GM19239 (cell line): ENCODE measurements around the gene MALT1.
"Not testable (repeated sequence)": the region's sequence is repeated elsewhere in the genome, so short reads cannot be mapped to it uniquely, and the experiment has no call there.

Experiments
- DNase-seq: peaks from one replicate; pipeline ENCODE4 v3.0.0; 2011; ENCODE audit warnings: low spot score; ENCODE audit not compliant: insufficient read length
- FAIRE-seq: peaks from 2 replicates; lab custom pipeline; 2011; peaks lifted over from hg19 to GRCh38; lab: Jason Lieb, UNC

MALT1 gene, protein sequence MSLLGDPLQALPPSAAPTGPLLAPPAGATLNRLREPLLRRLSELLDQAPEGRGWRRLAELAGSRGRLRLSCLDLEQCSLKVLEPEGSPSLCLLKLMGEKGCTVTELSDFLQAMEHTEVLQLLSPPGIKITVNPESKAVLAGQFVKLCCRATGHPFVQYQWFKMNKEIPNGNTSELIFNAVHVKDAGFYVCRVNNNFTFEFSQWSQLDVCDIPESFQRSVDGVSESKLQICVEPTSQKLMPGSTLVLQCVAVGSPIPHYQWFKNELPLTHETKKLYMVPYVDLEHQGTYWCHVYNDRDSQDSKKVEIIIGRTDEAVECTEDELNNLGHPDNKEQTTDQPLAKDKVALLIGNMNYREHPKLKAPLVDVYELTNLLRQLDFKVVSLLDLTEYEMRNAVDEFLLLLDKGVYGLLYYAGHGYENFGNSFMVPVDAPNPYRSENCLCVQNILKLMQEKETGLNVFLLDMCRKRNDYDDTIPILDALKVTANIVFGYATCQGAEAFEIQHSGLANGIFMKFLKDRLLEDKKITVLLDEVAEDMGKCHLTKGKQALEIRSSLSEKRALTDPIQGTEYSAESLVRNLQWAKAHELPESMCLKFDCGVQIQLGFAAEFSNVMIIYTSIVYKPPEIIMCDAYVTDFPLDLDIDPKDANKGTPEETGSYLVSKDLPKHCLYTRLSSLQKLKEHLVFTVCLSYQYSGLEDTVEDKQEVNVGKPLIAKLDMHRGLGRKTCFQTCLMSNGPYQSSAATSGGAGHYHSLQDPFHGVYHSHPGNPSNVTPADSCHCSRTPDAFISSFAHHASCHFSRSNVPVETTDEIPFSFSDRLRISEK

DNA sequence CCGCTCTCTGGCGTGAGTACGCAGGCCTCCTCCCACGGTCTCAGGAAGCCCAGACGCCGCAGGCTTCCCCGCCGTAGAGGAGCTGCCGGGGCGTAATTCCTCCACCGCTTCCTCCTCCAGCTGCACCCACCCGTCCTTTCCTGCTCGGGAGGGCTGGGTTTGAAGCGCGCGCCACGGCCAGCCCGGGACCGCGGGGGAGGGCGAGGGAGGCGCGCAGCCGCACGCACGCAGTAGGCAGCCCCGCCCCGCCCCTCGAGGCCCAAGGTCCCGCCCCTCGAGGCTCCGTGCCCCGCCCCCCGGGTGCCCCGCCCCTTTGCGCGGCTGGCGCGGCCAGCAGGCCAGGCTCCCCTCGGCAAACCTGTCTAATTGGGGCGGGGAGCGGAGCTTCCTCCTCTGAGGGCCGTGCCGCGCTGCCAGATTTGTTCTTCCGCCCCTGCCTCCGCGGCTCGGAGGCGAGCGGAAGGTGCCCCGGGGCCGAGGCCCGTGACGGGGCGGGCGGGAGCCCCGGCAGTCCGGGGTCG lies at the start of gene MALT1:
TSS of gene MALT1 (plus strand) at position 355 of the 521 bp plus-strand sequence. CDS start 179 bp downstream, outside the sequence.
- DNase-seq = peak; percentile 86
- peak; percentile 68 for FAIRE-seq

DNA sequence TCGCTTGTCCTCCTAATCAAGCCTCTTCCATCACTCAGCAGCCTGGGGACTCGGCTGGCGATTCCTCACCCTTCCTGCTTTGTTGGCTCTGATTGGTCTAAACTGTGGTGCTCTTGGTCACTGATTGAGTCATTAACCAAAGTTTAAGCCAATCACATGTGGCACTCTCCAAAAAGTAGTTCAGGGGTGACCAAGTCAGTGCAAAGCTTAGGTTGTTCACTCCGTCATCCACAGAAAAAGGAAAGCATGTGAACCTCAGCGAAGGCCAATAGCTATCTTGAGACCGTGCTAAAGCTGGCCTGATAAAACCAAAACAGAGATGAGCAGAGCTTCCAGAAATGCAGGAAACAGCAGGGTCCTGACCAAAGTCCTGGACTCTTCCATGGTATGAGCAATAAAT lies 47.3 kb upstream of the MALT1 start:
- FAIRE-seq (no peak), DNase-seq (no peak)

DNA sequence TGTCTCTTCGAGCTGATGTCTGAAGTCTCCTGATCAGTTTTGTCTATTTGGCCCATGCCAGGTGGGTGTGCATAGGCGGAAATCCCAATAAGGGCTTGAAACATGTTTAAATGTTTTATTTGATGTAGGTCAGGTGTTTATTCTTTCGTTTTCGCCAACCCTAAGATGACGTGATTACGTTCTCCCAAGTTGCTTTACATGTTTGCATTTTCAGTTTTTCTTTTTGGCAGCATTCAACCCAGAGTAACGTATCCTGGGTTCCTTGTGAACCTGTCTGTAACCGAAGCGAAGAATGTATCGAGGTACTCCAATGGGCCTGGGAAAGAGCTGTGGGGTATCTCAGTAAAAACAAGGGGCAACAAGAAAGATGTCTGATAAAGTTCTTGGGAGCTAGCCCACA lies 45.4 kb upstream of the MALT1 start:
- DNase-seq (no peak), FAIRE-seq (no peak)

DNA sequence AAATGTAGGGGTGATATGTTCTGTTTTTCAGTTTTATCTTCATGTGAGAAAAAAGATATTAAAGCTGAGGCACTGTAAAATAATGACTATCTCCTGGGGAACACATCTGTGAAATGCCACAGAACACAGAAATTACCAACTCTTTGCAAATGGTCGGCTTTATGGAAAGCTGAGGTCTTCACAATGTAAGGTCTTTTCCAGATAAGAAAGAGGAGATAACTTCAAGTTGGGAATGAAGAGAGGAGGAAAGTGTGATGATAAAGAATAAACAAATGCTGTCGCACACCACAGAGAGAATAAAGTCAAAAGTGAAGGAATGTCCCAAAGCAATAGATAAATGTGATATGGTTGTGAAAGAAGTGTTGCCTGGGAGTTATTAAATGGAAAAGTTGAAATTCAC lies 41.2 kb upstream of the MALT1 start:
- FAIRE-seq = no peak
- DNase-seq = no peak

DNA sequence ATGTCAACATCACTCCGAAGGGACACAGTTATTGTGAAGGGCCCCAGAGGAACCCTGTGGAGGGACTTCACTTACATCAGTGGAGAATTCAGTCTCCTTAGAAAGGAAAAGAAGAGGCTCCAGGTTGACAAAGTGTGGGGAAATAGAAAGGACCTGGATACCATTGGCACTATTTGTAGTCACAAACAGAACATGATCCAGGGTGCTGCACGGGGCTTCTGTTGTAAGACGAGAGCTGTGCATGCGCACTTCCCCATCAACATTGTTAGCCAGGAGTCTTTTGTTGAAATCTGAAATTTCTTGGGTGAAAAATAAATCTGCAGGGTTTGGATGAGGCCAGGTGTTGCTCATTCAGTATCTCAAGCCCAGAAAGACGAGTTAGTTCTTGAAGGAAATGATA lies 40.0 kb upstream of the MALT1 start:
- FAIRE-seq (no peak), DNase-seq (no peak)

DNA sequence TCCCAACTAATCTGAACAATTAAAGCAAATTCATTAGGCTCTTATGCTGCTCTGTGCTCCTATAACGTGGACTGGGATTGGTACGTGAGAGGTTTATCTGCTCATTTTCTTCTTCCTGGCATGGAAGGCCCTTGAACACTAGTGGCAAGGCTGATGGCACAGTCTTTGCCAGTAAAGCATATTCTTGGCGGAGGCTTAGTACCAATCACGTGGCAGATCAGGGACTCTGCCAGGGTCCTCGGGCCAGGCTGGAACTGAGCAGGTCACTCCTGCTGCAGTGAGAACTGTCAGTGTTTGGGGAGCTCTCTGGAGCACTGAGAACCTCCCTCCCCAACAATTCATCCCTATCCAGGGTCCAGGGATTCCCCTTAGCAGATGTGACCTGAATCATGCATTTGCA lies 38.7 kb upstream of the MALT1 start:
- DNase-seq = no peak
- FAIRE-seq = no peak

DNA sequence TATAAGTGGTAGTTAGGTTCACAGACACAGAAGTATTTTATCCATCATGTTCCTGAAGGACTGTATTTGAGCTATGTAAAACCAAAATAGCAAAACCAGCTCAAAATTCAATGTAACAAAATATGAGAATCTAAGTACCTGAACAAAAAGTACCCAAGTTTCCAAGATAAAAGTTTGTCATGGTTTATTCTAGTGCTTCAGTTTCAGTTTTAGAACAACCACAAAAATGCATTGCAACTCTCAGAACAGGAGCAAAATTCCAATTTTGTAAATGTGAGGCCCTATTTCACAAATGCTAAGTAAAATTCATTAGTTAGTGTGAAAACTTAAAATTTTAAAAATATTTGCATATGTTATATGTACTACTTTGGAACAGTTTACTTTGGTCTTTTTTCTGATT lies 37.4 kb upstream of the MALT1 start:
- DNase-seq = no peak
- FAIRE-seq = no peak

DNA sequence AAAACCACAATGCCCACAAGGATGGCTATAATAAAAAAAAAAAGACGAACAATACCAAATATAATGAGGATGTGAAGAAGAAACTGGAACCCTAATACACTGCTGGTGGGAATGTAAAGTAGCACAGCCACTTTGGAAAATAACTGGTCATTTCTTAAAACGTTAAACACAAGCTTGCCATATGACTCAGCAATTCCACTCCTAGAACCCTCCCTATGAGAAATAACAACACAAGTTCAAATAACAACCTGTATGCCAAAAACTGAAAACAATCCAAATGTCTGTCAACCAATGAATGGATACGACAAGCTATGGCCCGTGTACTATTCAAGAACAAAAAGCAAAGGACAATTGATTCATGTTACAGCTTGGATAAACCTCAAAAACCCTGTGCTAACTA lies 35.4 kb upstream of the MALT1 start:
- DNase-seq (no peak), FAIRE-seq (peak; percentile 87)

DNA sequence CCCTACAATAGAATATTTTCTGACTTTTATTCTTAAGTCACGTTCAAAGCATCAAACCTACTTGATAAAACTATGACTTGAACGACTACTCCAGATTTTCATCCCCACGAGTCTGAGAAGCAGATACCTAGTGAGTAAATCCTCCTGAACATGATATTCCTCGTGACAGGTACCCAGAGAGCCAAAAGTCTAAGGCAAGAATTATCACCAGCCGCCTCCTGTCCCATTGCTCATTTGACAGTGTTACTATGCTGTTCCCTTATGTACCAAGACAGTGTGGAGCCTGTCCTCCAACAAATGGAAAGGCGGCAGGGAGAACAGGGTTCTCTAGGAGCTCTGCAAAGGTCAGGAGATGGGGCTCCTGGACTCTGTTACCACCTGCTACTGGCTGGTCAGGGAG lies 34.1 kb upstream of the MALT1 start:
- FAIRE-seq (no peak), DNase-seq (no peak)

DNA sequence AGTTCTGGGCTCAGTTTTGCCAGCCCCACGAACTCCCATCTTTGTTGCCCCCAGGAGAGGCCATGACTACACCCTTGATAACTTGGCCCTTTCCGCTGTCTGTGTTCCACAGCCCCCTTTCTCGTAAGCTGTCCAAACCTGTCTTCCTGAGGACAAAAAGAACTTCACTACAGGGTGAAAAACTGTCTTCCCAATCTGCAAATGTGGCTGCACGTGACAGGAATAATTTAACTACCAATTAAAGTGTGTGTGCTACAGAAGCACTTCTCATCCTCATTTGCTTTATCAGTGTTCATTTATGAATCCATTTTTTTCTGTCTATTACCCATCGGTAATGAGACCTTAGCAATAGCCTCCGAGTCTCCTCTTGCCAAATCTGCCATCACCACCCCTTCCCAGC lies 33.3 kb upstream of the MALT1 start:
- FAIRE-seq (no peak), DNase-seq (no peak)

DNA sequence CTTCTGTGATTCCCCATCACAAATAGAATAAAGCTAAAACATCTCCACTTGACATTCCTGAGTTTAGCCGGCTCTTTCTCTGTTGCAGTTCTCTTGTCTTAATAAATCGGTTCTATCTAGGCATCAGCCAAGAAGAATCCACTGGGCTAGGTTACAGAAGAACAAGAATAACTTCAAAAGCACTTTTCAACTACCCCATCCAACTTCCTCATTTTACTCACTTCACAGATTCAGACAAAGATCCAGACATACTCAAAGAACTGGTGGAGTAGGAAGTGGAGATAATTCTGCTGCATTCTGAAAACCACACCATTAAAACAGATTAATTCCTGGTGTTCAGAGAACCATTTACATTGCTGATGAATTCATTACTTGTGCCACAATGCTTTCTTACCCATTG lies 32.8 kb upstream of the MALT1 start:
- FAIRE-seq = peak; percentile 75
- no peak for DNase-seq

DNA sequence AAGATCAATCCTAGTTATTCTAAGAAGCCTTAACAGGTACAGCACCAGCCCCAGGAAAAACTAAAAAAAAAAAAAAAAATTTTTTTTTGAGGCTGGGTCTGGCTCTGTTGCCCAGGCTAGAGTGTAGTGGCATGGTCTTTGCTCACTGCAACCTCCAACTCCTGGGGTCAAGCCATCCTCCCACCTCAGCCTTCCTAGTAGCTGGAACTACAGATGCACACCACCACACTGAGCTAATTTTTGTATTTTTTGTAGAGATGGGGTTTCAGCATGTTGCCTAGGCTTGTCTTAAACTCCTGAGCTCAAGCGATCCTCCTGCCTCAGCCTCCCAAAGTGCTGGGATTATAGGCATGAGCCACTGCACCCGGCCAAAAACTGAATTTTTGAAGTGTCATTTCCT lies 32.0 kb upstream of the MALT1 start:
- no peak for DNase-seq
- FAIRE-seq = no peak

DNA sequence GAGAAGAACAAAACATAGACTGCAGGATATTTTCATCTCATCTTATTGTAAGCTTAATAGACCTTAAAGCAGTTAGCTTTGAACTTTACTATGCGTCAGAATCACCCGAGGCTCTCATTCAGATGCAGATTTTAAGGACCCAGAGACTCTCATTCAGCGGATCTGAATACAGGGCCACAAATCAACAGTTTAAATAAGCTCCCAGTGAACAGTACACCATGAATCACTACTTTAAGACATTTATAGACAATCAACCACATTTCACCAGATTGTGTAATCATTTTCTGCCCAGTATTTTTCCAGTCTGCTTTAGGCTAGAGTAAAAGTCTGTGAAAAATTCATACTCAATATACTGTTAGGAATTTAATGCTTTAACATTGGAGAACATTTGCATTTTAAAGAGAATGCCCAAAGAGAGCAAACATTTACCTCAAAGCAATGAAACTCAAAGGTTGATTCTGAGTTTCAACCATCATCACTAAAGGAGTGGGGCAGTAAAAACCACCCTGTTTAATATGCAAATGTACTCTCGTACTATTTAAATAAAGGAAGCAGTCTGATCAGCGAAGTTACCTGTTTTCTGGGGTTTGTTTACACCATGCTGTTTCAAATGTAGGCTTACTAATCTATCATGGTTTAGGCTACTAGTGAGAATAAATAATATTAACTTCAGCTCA lies 31.4 kb upstream of the MALT1 start:
- no peak for DNase-seq
- peak; percentile 84 for FAIRE-seq

DNA sequence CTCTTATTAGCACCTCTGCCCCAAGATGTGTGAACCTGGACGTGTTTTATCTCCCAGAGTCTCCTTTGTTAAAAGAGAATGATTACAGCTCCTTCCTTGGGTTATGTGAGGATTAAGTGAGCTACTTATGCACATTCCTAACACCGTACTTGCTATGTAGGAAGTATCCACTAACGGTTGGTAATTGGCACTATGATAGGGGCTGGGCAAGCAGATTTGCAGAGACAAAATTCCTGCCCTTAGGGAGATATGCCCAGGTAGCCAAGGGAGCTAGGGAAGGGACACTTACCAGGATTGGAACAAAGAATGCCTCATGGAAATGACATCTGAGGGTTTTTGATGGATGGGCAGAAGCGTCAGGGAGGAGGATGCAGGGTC lies 30.8 kb upstream of the MALT1 start:
- no peak for DNase-seq
- no peak for FAIRE-seq

DNA sequence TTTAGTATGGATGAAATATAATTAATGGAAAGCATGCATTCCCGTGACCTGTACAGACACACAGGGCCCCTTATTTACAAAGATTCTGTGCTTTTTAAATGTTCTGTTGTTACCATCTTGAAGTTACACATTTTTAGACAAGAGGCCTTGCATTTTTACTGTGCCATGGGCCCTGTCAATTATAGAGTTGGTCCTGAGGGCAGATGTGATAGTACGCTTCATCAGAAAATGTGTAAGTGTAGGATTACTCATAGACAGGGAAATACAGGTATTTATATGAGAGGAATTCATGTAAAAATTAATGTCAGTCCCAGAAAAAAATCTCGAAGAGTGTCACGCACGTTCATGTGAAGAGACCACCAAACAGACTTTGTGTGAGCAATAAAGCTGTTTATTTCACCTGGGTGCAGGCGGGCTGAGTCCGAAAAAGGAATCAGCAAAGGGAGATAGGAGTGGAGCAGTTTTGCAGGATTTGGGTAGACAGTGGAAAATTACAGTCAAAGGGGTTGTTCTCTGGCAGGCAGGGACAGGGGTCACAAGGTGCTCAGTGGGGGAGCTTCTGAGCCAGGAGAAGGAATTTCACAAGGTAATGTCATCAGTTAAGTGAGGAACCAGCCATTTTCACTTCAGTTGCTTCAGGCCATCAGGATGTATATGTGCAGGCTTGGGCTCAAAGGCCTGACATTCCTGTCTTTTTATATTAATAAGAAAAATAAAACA lies 30.2 kb upstream of the MALT1 start:
- FAIRE-seq (no peak), DNase-seq (no peak)

DNA sequence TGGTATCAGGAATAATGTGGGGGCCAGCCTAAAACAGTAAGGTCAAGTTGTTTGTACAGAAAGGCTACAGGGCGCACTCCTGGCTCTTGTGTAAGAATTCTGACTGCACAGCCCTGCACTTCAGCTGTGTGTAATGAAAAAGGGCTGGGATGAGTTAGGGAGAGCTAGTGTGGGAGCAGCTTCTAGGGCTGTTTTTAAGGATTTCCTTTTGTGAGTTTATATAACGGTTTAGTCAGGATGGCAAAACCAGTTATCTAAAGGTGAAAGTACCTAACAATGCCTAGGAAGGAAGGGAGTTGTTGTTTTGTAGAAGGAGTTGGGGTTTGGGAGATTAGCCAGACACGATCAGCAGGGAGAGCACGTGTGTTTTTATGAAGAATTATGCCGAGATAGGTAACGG lies 27.7 kb upstream of the MALT1 start:
- DNase-seq, FAIRE-seq: not testable (repeated sequence)

DNA sequence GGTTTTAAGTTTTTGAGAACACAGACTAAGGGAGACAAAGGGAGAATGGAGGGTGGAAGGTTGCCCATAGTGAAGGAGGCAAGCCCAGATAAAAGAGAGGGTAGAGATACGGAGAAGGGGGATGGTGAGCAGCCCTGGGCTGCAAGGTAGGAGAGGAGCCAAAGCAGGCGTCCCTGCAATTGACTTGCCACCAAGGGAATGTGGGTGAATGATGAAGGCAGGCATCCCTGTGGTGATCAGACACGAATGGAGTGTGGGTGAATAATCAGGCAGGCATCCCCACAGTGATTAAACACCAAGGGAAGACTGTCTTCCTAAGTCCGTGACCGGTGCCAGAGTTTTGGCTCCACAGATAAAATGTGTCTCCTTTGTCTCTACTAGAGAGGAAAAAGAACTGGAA lies 25.9 kb upstream of the MALT1 start:
- FAIRE-seq = no peak
- no peak for DNase-seq

DNA sequence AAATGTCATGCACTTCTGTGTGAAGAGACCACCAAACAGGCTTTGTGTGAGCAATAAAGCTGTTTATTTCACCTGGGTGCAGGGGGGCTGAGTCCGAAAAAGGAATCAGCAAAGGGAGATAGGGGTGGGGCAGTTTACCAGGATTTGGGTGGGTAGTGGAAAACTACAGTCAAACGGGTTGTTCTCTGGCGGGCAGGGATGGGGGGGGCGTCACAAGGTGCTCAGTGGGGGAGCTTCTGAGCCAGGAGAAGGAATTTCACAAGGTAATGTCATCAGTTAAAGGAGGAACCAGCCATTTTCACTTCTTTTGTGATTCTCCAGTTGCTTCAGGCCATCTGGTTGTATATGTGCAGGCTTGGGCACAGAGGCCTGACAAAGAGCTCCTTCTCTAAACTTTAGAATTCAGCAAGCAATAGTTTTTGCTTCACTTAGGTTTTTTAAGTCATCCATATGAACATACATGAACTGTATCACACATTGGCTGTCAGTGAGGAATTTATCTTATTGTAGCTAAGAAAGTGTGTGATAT lies 24.9 kb upstream of the MALT1 start:
- FAIRE-seq = no peak

DNA sequence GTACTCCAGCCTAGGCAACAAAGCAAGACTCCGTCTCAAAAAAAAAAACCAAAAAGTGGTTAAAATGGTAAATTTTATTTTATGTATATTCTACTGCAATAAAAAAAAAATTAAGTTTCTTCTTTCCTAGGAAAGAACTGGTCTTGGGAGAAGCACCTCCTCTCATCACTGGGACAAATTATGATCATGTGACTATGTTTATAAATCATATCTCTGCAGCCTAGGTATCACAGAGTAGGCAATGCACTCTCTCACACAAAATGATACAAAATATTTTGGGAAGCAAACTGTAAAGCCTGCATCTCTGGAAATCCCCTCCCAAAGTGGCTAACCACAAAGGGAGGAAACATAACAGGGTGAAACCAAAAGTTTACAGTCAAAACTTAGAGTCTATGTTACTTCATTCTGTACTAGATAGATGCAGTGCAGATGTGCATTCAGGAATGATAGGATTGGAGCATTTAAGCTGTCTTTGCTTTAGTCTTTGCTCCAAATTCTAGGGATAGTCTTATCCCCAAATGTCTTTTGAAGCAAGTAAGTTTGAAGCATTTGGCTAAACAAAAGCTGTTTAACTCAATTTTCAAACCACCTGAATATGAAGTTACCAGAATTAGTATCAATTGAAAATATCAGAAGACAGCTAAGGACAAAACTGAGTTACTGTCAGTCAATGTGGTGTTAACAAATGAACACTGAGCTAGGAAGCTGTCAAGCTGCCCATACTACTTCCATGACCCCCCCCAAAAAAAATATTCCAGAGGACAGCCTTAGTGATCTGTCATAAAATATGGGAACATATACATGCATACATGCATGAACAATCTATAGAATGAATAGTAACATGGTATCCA lies 21.1 kb upstream of the MALT1 start:
- peak; percentile 98 for FAIRE-seq
- DNase-seq = no peak

More for the DNA sequence above, 24.9 kb upstream of the MALT1 start:
- no peak for DNase-seq
